Measurements from ENCODE around the gene MRPL48. TPM values are rescaled to one million over a fixed set of nuclear protein-coding genes. Genes with fewer than 3 reads are reported as not detected.

MRPL48 gene
- total RNA-seq, 1 experiment from 2014 or later, result 38.7 TPM

GRCh38 chr11:73784080-73784634, 3.5 kb upstream of the MRPL48 start:
- DNase-seq (ENCODE audit: low spot score) (peak; percentile 24), ATAC-seq (no peak)
- Mint-ChIP-seq H3K27me3 (ENCODE audit: low read depth) (no peaks in the 10 kb centered on the region), H3K4me3 (no peak overlapping the region), H3K4me1 (peaks cover 11% of the 10 kb centered on the region), H3K27ac (peak overlapping the region; percentile 68; the same call in 1 of the 2 replicates), H3K9me3 (no peaks in the 10 kb centered on the region), H3K36me3 (no peaks in the 10 kb centered on the region)
- ChIA-PET CTCF (interaction anchor here (1.8 kb wide), 1 partner anchor 24 kb away, joined by 4 read pairs; the partner anchor contains the start of gene RAB6A), POLR2A (interaction anchor here (0.6 to 1.4 kb wide), 3 partner anchors 12 to 93 kb away, joined by 3 to 9 read pairs (median 5); partner anchors contain the start of gene RAB6A)
- TF ChIP-seq ZNF671 (CRISPR knock-in tag; IDR thresholded peaks at IDR 0.05), result no peak
- no peak for TF ChIP-seq RELA (CRISPR knock-in tag; IDR thresholded peaks at IDR 0.05; ENCODE audit: borderline replicate concordance)
- peak; percentile 42; the same call in 1 of the 2 replicates for TF ChIP-seq MAX (CRISPR knock-in tag; IDR thresholded peaks at IDR 0.05)
- peak; percentile 82 for TF ChIP-seq ZNF423 (CRISPR knock-in tag; IDR thresholded peaks at IDR 0.05)
- no peak for TF ChIP-seq RORB (CRISPR knock-in tag; IDR thresholded peaks at IDR 0.05)
- TF ChIP-seq PRRX2 (CRISPR knock-in tag; IDR thresholded peaks at IDR 0.05), result peak; percentile 8; the same call in 1 of the 2 replicates
- TF ChIP-seq CBFB (CRISPR knock-in tag; IDR thresholded peaks at IDR 0.05; ENCODE audit: low read depth), result no peak
- TF ChIP-seq ZNF416 (CRISPR knock-in tag; IDR thresholded peaks at IDR 0.05), result no peak
- no peak for TF ChIP-seq AR (CRISPR knock-in tag; IDR thresholded peaks at IDR 0.05)
- TF ChIP-seq ARID4B (CRISPR knock-in tag; IDR thresholded peaks at IDR 0.05; ENCODE audit: borderline replicate concordance), result no peak
- no peak for TF ChIP-seq E2F1 (CRISPR knock-in tag; IDR thresholded peaks at IDR 0.05)
- TF ChIP-seq GABPB1 (CRISPR knock-in tag; IDR thresholded peaks at IDR 0.05), result peak; percentile 100
- no peak for TF ChIP-seq EMX1 (CRISPR knock-in tag; IDR thresholded peaks at IDR 0.05)
- no peak for TF ChIP-seq FOXK1 (CRISPR knock-in tag; IDR thresholded peaks at IDR 0.05)

- POLR2A ChIA-PET, result interaction anchor here (0.6 to 1.4 kb wide), 3 partner anchors 11 to 93 kb away, joined by 3 to 9 read pairs (median 5); partner anchors contain the start of gene RAB6A
- Mint-ChIP-seq H3K36me3 (no peaks in the 10 kb centered on the region), H3K27ac (no peak overlapping the region), H3K4me1 (peaks cover 13% of the 10 kb centered on the region), H3K4me3 (no peak overlapping the region), H3K27me3 (ENCODE audit: low read depth) (no peaks in the 10 kb centered on the region), H3K9me3 (no peaks in the 10 kb centered on the region)
- ATAC-seq, result no peak
- CTCF ChIA-PET, result interaction anchor here (0.6 to 1.8 kb wide), 4 partner anchors 24 to 669 kb away, joined by 3 to 7 read pairs (median 4); partner anchors contain the start of gene RAB6A
- DNase-seq (ENCODE audit: low spot score), result no peak
- TF ChIP-seq ZNF138 (CRISPR knock-in tag; conservative IDR thresholded peaks at IDR 0.05) (no peak), SMAD3 (CRISPR knock-in tag; IDR thresholded peaks at IDR 0.05; ENCODE audit: borderline replicate concordance) (no peak), ZNF317 (CRISPR knock-in tag; IDR thresholded peaks at IDR 0.05; ENCODE audit: borderline replicate concordance, low read depth) (no peak), SOX15 (CRISPR knock-in tag; IDR thresholded peaks at IDR 0.05) (no peak), TCF7 (CRISPR knock-in tag; IDR thresholded peaks at IDR 0.05; ENCODE audit: low read depth) (no peak), USF1 (CRISPR knock-in tag; IDR thresholded peaks at IDR 0.05) (no peak), RELA (CRISPR knock-in tag; IDR thresholded peaks at IDR 0.05; ENCODE audit: borderline replicate concordance) (no peak), NR2C2 (CRISPR knock-in tag; IDR thresholded peaks at IDR 0.05) (no peak), NR1H2 (CRISPR knock-in tag; IDR thresholded peaks at IDR 0.05) (no peak), CREM (CRISPR knock-in tag; IDR thresholded peaks at IDR 0.05) (no peak), ZNF281 (CRISPR knock-in tag; IDR thresholded peaks at IDR 0.05) (no peak)
These were observed 2.9 kb upstream of the MRPL48 start for GRCh38 chr11:73784734-73785133.
